Stimulated activated CD4-positive, alpha-beta T cell treated with anti-CD3 and anti-CD28 coated beads, Interleukin-15, amount 100 ng/mL, for 48 hours (primary cell): ENCODE measurements around the gene SH3BGRL3.
"Not testable (repeated sequence)": the region's sequence is repeated elsewhere in the genome, so short reads cannot be mapped to it uniquely, and the experiment has no call there.

Experiments used
- DNase-seq, 2 donors: peaks; one replicate each; pipeline ENCODE4 v3.0.0-alpha.2; 2020; ENCODE audit warnings: low read depth in 2 of 2

Gene SH3BGRL3

GRCh38 chr1:26290882-26291261 lies 11.0 kb downstream of the SH3BGRL3 start:
- no peak for DNase-seq

GRCh38 chr1:26291433-26291832 lies 11.5 kb downstream of the SH3BGRL3 start:
- DNase-seq: no peak

- DNase-seq: no peak
Measured at GRCh38 chr1:26291939-26292338, 12.1 kb downstream of the SH3BGRL3 start.

- DNase-seq: not testable (repeated sequence)
Measured at GRCh38 chr1:26292735-26293134, 12.8 kb downstream of the SH3BGRL3 start.

- no peak for DNase-seq
Measured at GRCh38 chr1:26293911-26294463, 14.1 kb downstream of the SH3BGRL3 start.

- DNase-seq: no peak
Measured at GRCh38 chr1:26295194-26296138, 15.6 kb downstream of the SH3BGRL3 start.

- DNase-seq: no peak
Measured at GRCh38 chr1:26296340-26297056, 16.6 kb downstream of the SH3BGRL3 start.

- DNase-seq: no peak
Measured at GRCh38 chr1:26297057-26297790, 17.3 kb downstream of the SH3BGRL3 start.

GRCh38 chr1:26297791-26298124 lies 17.9 kb downstream of the SH3BGRL3 start:
- no peak for DNase-seq

GRCh38 chr1:26300578-26301275 lies 20.8 kb downstream of the SH3BGRL3 start:
- no peak for DNase-seq

GRCh38 chr1:26302733-26303405 lies 23.0 kb downstream of the SH3BGRL3 start:
- no peak for DNase-seq

GRCh38 chr1:26305667-26306289 lies 25.9 kb downstream of the SH3BGRL3 start:
- no peak for DNase-seq

- peak; percentile 90 to 91 for DNase-seq
Measured at GRCh38 chr1:26306290-26307229, 26.7 kb downstream of the SH3BGRL3 start, which contains the start of gene UBXN11. UBXN11 (minus strand) TSS chr1:26306636; CDS start chr1:26302883, 3,753 bp downstream.

GRCh38 chr1:26307363-26307781 lies 27.5 kb downstream of the SH3BGRL3 start:
- no peak for DNase-seq

GRCh38 chr1:26307966-26308899 lies 28.3 kb downstream of the SH3BGRL3 start:
- DNase-seq: not testable (repeated sequence)

- DNase-seq: no peak
Measured at GRCh38 chr1:26314501-26314900, 34.6 kb downstream of the SH3BGRL3 start.

- no peak for DNase-seq
Measured at GRCh38 chr1:26315874-26316850, 36.3 kb downstream of the SH3BGRL3 start.
